Inferior parietal cortex (tissue), 1 donor: ENCODE measurements around the gene URB2.
"Not testable (repeated sequence)": the region's sequence is repeated elsewhere in the genome, so short reads cannot be mapped to it uniquely, and the experiment has no call there.

Source experiments
- DNase-seq: peaks from one replicate; pipeline ENCODE4 v3.0.0-alpha.2; 2016; ENCODE audit errors: extremely low spot score

The URB2 gene

DNA sequence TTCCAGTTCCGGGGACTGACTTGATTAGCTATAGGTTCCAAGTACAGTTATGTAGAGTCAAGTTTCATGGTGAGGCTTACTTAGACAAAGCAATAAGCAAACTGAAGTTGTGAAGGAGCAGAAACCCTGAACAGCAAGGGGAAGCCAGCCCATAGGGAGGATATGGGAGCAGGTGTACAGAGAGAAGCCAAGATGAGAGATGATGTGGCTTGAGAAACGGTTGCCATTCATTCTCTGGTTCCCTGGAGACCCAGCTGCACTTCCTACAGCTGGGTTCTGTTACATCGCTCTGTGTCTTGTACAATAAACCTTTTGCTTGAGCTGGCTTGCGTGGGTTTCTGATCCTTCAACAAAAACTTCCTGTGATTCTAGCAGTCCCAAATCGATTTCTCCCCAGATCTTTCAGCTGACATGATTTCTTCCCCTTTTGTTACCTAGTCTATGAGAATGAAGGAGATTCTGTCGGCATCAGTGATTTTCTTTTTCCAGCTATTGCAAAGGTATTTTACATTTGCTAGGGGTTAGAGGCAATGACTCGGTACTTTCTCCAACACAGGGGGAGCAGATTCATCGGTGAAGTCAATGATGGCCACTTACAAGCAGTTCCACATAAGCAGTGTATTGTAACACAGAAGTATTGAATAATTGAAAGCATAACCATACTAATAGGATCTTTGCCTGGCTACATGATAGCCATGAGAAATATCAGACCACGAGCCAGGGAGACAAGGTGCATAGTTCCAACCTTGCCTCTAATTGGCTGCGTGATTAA, 67.3 kb downstream of the URB2 start:
- DNase-seq = no peak

DNA sequence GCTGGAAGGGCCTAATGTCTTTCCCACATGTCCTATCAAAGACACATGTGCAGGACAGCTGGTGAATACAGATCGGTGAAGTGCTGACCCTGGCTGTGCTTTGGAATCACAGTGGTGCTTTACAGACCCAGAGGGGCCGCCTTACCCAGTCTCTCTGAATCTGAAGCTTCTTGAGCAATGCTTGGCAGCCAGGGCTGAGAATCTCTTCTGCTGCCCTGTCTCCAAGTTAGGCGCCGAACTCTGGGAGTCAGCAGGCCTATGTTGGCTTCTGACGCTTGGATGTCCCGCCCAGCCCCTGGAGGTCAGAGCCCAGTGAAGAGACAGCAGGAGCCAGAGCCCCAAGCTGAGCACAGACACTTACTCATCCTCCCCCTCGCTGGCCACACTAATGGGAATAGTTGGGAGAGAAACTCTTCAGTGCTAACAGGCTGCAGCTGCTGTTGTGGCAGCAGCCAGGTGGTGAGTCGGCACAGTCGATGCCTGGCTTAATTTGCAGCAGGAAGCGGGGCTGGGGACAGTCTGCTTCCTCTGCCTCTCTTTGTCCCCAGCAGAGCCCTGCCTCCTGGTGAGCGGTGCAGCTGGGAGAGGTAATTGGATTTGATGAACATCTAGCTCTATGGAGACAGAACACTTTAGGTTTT, 68.1 kb downstream of the URB2 start:
- DNase-seq = no peak

DNA sequence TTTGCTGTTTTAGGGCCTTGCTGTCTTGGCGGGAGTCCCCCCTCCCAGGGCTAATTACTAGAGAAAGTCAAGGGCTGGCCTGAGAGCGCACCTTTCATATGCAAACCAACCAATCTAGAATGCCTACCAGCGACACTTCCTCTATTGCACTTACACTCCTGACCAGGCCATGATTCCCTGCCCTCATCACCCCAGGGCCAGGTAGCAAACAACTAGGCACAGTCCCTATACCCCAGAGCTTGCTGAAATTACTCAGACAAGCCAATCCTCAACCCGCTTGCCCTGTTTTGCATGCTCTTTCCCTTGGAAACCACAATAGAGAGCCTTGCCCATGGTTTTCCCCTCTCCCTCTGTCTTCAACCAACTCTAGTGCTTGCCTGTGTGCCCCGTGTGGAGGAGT, 70.3 kb downstream of the URB2 start:
- DNase-seq = no peak

DNA sequence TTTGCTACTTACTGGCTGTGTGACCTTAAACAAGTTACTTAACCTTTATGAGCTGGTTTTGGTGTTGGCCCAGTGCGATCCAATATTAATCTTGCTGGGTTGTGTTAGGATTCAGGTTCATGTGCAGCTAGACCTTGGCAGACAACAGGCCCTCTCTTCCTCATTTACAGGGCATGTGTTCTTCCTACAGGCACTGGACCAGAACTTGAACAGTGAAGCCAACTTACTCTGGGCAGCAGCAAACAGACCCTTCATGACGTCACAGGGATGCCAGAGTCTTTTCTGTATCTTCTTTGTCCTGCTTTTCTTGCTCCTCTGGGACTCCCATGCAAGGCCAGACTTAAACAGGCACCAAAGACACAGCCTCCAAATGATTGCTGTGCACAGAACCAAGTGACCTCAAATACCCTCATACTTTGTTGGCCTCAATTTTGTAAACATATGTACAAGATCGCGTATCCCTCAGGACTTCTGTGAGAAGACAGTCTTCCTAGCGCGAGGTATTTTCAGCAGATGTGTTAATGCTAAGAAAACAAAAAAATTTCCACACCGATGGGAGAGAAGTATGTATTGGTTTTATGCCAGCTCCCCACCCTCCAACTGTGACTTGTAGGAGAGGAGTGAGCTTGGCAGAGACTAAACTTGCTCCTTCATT, 73.7 kb downstream of the URB2 start:
- no peak for DNase-seq

DNA sequence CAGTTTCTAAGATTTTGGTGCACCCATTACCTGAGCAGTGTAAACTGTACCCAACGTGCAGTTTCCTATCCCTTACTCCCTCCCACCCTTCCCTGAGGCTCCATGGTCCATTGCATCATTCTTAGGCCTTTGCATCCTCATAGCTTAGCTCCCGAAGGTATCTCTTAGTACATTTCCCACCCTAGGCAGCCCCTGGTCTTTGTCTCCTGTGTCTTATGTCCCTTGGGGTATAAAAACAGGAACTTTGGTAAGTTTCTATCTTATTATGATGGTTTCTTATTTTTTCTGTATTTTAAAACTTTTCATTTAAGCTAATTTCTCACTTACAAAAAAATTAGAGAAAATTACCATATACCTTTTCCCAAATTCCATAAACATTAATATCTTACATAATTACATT, 78.1 kb downstream of the URB2 start:
- no peak for DNase-seq

DNA sequence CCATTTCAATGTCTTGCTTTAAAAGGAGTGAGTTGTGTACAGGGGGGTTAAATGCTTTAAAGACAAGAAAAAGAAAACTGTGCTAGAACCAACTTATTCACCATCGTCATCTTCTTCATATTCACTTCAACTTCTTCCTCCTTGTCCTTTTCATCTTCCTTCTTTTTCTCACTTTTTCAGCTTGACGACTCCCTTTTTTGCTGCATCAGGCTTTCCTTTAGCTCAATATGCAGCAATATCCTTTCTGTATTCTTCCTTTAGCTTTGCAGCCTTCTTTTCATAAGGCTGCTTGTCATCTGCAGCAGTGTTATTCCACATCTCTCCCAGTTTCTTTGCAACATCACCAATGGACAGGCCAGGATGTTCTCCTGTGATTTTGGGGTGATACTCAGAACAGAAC, 79.1 kb downstream of the URB2 start:
- not testable (repeated sequence) for DNase-seq

DNA sequence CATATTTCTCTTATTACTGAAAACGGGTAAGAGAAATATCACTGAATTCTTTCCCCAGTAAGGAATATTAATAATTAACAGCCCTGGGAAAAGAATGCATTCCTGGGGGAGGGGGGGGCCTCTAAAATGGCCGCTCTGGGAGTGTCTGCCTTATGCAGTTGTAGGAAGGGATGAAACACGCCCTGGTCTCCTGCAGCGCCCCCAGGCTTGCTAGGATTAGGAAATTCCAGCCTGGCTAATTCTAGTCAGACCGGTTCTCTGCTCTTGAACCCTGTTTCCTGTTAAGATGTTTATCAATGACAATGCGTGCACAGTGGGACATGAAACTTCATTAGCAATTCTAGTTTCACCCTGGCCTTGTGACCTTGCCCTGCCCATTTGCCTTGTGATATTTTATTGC, 81.1 kb downstream of the URB2 start:
- DNase-seq = not testable (repeated sequence)

DNA sequence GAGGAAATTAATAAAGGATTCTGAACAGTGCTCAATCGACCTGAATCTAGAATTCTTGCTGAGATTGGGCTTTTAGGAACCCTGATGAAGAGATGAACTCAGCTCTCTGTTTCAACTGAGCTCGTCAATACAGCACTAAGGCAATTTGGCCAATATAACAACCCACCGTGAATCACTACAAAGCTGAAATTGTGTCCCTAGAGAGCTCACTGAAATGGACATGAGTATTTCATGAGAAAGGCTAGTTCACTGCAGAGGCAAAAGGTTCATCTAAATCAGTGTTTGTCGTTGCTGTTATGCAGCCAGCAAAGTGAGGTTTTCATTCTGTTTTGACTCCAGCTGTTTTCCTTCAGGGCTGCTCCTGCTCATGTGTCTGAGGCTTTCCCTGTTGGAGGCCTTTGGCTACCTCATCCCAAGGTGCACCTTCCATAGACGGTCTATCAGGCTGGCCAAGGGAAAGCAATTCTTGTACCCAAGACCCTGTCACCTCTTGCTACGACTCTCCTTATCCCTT, 83.5 kb downstream of the URB2 start:
- DNase-seq = no peak
